ENCODE results near the gene UNG.
A peak's percentile ranks its signal among the peaks of the same experiment; 100 is the strongest.

UNG gene

DNA sequence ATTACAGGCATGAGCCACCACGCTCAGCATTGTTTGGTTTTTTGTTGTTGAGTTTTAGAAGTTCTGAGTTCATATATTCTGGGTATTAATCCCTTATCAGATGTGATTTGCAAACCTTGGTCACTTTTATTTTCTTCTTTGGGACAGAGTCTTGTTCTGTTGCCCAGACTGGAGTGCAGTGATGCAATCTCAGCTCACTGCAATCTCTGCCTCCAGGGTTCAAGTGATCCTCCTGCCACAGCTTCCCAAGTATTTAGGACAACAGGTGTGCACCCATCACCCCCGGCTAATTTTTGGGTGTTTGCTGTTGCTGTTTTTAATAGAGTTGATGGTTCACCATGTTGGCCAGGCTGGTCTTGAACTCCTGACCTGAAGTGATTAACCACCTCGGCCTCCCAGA is 33.3 kb upstream of the UNG start:
- Histone ChIP-seq H2AK5ac (ENCODE audit: low read length) (no peak overlapping the region), H3K23ac (ENCODE audit: low read length) (no peak overlapping the region), H4K5ac (ENCODE audit: low read length) (no peak overlapping the region), H2BK15ac (replicated peaks; ENCODE audit: low read depth) (no peak overlapping the region), H3K18ac (ENCODE audit: low read length) (no peak overlapping the region), H3K56ac (ENCODE audit: low read length) (no peak overlapping the region), H3K9ac (ENCODE audit: low read length) (no peak overlapping the region), H3K79me1 (ENCODE audit: low read length) (no peaks in the 10 kb centered on the region), H3K79me2 (ENCODE audit: control insufficient read depth, insufficient read depth, low read length) (no peaks in the 10 kb centered on the region), H4K8ac (ENCODE audit: low read depth, low read length) (no peak overlapping the region), H3K27ac (ENCODE audit: low read depth, low read length) (no peak overlapping the region), H3K4me3 (ENCODE audit: low read length) (no peak overlapping the region), H3K4me1 (ENCODE audit: control insufficient read depth, low read depth, low read length) (no peaks in the 10 kb centered on the region), H3K36me3 (ENCODE audit: control insufficient read depth, insufficient read depth, low read length) (no peaks in the 10 kb centered on the region), H2BK5ac (ENCODE audit: low read length) (no peak overlapping the region), H2BK120ac (ENCODE audit: low read depth, low read length) (no peak overlapping the region), H3K4ac (ENCODE audit: low read depth, low read length) (no peak overlapping the region), H3K27me3 (ENCODE audit: insufficient read depth, low read length, poor library complexity) (no peaks in the 10 kb centered on the region), H3K4me2 (ENCODE audit: low read length) (no peak overlapping the region)
- DNase-seq: no peak
- no CpG with 5 or more reads among the region's 3 CpGs for WGBS (ENCODE audit: extremely low coverage, insufficient coverage, low lambda C conversion rate)

DNA sequence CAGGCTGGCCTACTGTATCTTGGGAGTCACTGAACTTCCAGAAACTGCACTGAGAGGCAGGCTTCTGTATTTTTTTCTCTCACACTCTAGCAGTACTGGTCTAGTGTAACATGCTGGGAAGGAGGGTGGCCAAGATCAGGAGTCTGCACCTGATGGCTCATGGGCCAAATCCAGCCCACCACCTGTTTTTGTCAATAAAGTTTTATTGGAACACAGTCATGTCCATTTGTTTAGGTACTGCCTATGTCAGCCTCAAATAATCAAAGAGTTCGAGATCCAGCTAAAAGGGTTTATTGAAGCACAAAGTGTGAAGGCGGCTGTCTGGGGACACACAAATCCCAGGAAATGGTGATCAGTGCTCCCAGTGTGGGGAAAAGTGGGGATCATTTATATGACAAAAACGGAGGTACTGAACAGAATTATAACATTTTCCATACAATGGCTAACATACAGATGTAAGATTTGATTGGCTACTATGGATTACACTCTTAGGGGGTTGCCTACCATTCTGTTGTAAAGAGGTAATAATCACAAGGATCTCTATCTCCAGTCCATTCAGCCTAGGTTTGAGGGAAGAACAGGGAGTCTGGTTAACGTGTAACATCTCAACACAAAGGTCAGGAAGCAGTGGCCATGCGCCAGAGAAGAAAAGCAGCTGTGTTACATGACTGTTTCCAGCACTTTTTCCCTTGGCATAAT is 32.1 kb upstream of the UNG start:
- WGBS (ENCODE audit: extremely low coverage, insufficient coverage, low lambda C conversion rate): no CpG with 5 or more reads among the region's 5 CpGs
- no peak overlapping the region for H4K5ac ChIP-seq (ENCODE audit: low read length)
- no peak overlapping the region for H3K4me2 ChIP-seq (ENCODE audit: low read length)
- no peak overlapping the region for H2BK120ac ChIP-seq (ENCODE audit: low read depth, low read length)
- H3K79me1 ChIP-seq (ENCODE audit: low read length): no peaks in the 10 kb centered on the region
- no peaks in the 10 kb centered on the region for H3K79me2 ChIP-seq (ENCODE audit: control insufficient read depth, insufficient read depth, low read length)
- DNase-seq: no peak
- H3K23ac ChIP-seq (ENCODE audit: low read length): no peak overlapping the region
- H3K18ac ChIP-seq (ENCODE audit: low read length): no peak overlapping the region
- H2BK15ac ChIP-seq (replicated peaks; ENCODE audit: low read depth): no peak overlapping the region
- H3K4ac ChIP-seq (ENCODE audit: low read depth, low read length): no peak overlapping the region
- no peak overlapping the region for H3K56ac ChIP-seq (ENCODE audit: low read length)
- no peak overlapping the region for H3K9ac ChIP-seq (ENCODE audit: low read length)
- no peak overlapping the region for H4K8ac ChIP-seq (ENCODE audit: low read depth, low read length)
- no peaks in the 10 kb centered on the region for H3K4me1 ChIP-seq (ENCODE audit: control insufficient read depth, low read depth, low read length)
- H3K27ac ChIP-seq (ENCODE audit: low read depth, low read length): no peak overlapping the region
- H3K36me3 ChIP-seq (ENCODE audit: control insufficient read depth, insufficient read depth, low read length): no peaks in the 10 kb centered on the region
- no peak overlapping the region for H2BK5ac ChIP-seq (ENCODE audit: low read length)
- no peak overlapping the region for H2AK5ac ChIP-seq (ENCODE audit: low read length)
- no peak overlapping the region for H3K4me3 ChIP-seq (ENCODE audit: low read length)
- no peaks in the 10 kb centered on the region for H3K27me3 ChIP-seq (ENCODE audit: insufficient read depth, low read length, poor library complexity)

DNA sequence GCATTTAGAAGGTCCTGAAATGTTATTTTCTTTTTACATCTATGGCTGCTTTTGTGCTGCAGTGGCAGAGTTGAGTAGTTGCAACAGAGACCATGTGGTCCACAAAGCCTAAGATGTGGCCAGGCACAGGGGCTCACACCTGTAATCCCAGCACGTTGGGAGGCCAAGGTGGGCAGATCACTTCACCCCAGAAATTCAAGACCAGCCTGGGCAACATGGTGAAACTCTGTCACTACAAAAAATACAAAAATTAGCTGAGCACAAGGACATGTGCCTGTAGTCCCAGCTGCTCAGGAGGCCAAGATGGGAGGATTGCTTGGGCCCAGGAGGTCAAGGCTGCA is 31.6 kb upstream of the UNG start:
- Histone ChIP-seq H4K5ac (ENCODE audit: low read length) (no peak overlapping the region), H3K9ac (ENCODE audit: low read length) (no peak overlapping the region), H2BK5ac (ENCODE audit: low read length) (no peak overlapping the region), H3K79me2 (ENCODE audit: control insufficient read depth, insufficient read depth, low read length) (no peaks in the 10 kb centered on the region), H3K23ac (ENCODE audit: low read length) (no peak overlapping the region), H3K27ac (ENCODE audit: low read depth, low read length) (no peak overlapping the region), H2BK15ac (replicated peaks; ENCODE audit: low read depth) (no peak overlapping the region), H4K8ac (ENCODE audit: low read depth, low read length) (no peak overlapping the region), H3K56ac (ENCODE audit: low read length) (no peak overlapping the region), H3K79me1 (ENCODE audit: low read length) (no peaks in the 10 kb centered on the region), H3K27me3 (ENCODE audit: insufficient read depth, low read length, poor library complexity) (no peaks in the 10 kb centered on the region), H2AK5ac (ENCODE audit: low read length) (no peak overlapping the region), H2BK120ac (ENCODE audit: low read depth, low read length) (no peak overlapping the region), H3K4ac (ENCODE audit: low read depth, low read length) (no peak overlapping the region), H3K4me3 (ENCODE audit: low read length) (no peak overlapping the region), H3K4me1 (ENCODE audit: control insufficient read depth, low read depth, low read length) (no peaks in the 10 kb centered on the region), H3K18ac (ENCODE audit: low read length) (no peak overlapping the region), H3K36me3 (ENCODE audit: control insufficient read depth, insufficient read depth, low read length) (no peaks in the 10 kb centered on the region), H3K4me2 (ENCODE audit: low read length) (no peak overlapping the region)
- no peak for DNase-seq
- WGBS (ENCODE audit: extremely low coverage, insufficient coverage, low lambda C conversion rate): no CpG with 5 or more reads among the region's 1 CpG

DNA sequence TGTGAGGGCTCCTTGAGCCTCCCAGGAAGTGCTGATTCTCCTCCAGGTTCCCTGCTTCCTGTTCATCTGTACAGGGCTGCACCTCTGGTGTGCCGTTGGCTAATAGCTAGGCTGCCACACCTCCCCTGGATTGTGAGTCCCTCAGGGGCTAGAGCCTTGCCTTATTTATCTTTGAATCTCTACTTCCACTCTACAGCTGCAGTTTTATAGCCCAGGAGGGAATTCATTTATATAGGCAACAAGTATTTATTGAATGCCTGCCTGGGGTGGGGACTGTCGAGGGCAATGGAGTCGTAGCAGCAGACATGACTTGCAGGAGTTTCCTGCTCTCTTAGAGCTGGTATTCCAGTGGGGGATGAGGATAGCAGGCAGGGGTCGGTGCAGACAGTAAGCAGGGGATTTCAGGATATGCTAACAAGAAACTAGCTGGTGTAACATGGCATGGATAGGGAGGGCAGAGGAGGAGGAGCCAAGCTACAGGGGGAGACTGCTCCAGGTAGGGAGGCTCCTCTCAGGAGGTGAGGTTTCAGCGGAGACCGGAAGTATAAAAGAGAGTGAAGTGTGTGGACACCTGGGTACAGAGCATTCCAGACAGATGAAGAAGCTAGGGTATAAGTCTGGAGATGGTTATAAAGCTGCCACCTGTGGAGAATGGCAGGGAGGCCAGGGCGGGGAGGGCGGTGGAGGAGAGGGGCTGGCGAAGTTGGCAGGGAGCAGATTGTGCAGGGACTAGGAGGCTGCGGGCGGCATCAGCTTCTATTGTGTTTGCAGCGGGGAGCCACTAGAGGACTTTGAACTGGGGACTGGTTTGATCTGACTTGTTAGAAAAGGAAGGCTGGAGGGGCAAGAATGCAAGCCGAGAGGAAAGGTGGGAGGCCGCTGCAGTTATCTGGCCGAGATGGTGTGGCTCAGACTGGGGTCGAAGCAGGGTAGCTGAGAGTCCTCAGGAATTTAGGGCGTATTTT is 27.8 kb upstream of the UNG start:
- no peak overlapping the region for H3K18ac ChIP-seq (ENCODE audit: low read length)
- WGBS (ENCODE audit: extremely low coverage, insufficient coverage, low lambda C conversion rate): no CpG with 5 or more reads among the region's 17 CpGs
- no peak overlapping the region for H3K4me3 ChIP-seq (ENCODE audit: low read length)
- no peak overlapping the region for H2BK5ac ChIP-seq (ENCODE audit: low read length)
- H2BK120ac ChIP-seq (ENCODE audit: low read depth, low read length): no peak overlapping the region
- no peaks in the 10 kb centered on the region for H3K36me3 ChIP-seq (ENCODE audit: control insufficient read depth, insufficient read depth, low read length)
- no peak overlapping the region for H3K27ac ChIP-seq (ENCODE audit: low read depth, low read length)
- H4K8ac ChIP-seq (ENCODE audit: low read depth, low read length): no peak overlapping the region
- no peaks in the 10 kb centered on the region for H3K27me3 ChIP-seq (ENCODE audit: insufficient read depth, low read length, poor library complexity)
- H3K4me2 ChIP-seq (ENCODE audit: low read length): no peak overlapping the region
- no peak overlapping the region for H2AK5ac ChIP-seq (ENCODE audit: low read length)
- no peak overlapping the region for H3K4ac ChIP-seq (ENCODE audit: low read depth, low read length)
- no peak overlapping the region for H4K5ac ChIP-seq (ENCODE audit: low read length)
- H3K79me2 ChIP-seq (ENCODE audit: control insufficient read depth, insufficient read depth, low read length): no peaks in the 10 kb centered on the region
- H3K4me1 ChIP-seq (ENCODE audit: control insufficient read depth, low read depth, low read length): no peaks in the 10 kb centered on the region
- no peaks in the 10 kb centered on the region for H3K79me1 ChIP-seq (ENCODE audit: low read length)
- H3K23ac ChIP-seq (ENCODE audit: low read length): no peak overlapping the region
- H3K56ac ChIP-seq (ENCODE audit: low read length): peak overlapping the region; percentile 15
- H3K9ac ChIP-seq (ENCODE audit: low read length): no peak overlapping the region
- DNase-seq: peak; percentile 86
- H2BK15ac ChIP-seq (replicated peaks; ENCODE audit: low read depth): no peak overlapping the region

DNA sequence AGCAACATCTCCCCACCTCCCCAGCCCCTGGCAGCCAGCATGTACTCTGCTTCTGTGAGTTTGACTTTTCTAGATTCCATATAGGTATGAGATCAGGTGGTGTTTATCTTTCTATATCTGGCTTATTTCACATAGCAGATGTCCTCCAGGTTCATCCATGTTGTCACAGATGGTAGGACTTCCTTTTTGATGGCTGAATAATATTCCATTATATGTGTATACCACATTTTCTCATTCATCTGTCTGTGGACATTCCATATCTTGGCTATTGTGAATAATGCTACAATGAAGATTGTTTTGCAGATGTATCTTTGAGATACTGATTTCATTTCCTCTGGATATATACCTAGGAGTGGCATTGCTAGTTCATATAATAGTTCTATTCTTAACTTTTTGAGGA is 22.5 kb upstream of the UNG start:
- no peak overlapping the region for H4K5ac ChIP-seq (ENCODE audit: low read length)
- DNase-seq: no peak
- H3K4me3 ChIP-seq (ENCODE audit: low read length): no peak overlapping the region
- H3K4me1 ChIP-seq (ENCODE audit: control insufficient read depth, low read depth, low read length): no peaks in the 10 kb centered on the region
- H2AK5ac ChIP-seq (ENCODE audit: low read length): no peak overlapping the region
- H2BK5ac ChIP-seq (ENCODE audit: low read length): no peak overlapping the region
- no peaks in the 10 kb centered on the region for H3K27me3 ChIP-seq (ENCODE audit: insufficient read depth, low read length, poor library complexity)
- H3K4ac ChIP-seq (ENCODE audit: low read depth, low read length): no peak overlapping the region
- H3K4me2 ChIP-seq (ENCODE audit: low read length): no peak overlapping the region
- H2BK120ac ChIP-seq (ENCODE audit: low read depth, low read length): no peak overlapping the region
- H4K8ac ChIP-seq (ENCODE audit: low read depth, low read length): no peak overlapping the region
- no peak overlapping the region for H3K18ac ChIP-seq (ENCODE audit: low read length)
- no peak overlapping the region for H3K23ac ChIP-seq (ENCODE audit: low read length)
- H3K36me3 ChIP-seq (ENCODE audit: control insufficient read depth, insufficient read depth, low read length): no peaks in the 10 kb centered on the region
- H3K27ac ChIP-seq (ENCODE audit: low read depth, low read length): no peak overlapping the region
- no peaks in the 10 kb centered on the region for H3K79me2 ChIP-seq (ENCODE audit: control insufficient read depth, insufficient read depth, low read length)
- H2BK15ac ChIP-seq (replicated peaks; ENCODE audit: low read depth): no peak overlapping the region
- H3K56ac ChIP-seq (ENCODE audit: low read length): no peak overlapping the region
- H3K79me1 ChIP-seq (ENCODE audit: low read length): no peaks in the 10 kb centered on the region
- H3K9ac ChIP-seq (ENCODE audit: low read length): no peak overlapping the region
